Right lobe of liver (tissue), 4 donors: ENCODE data around the gene ISG15.

Source experiments
- POLR2A ChIP-seq: fragments of 450-650 bp; IDR thresholded peaks from one replicate; pipeline ENCODE4 v1.6.1; 2017; ENCODE audit warnings: antibody characterized with exemption, mild to moderate bottlenecking
- TF ChIP-seq, protein P1 (sequence below), 4 donors: fragments of 200-600 bp in 3 of 4; fragments of 450-650 bp in 1 of 4; IDR thresholded peaks; one replicate each; pipeline versions ENCODE4 v1.5.1 to v1.8.0; 2016 to 2022; ENCODE audit warnings: antibody characterized with exemption in 4 of 4, mild to moderate bottlenecking in 2 of 4
- donor health status: DM: no; HTN: no; CAD: no.
- donor health status: DM: no; HTN: no; CAD: no.
- donor health status: DM: no; HTN: yes; CAD: no.

DNA sequence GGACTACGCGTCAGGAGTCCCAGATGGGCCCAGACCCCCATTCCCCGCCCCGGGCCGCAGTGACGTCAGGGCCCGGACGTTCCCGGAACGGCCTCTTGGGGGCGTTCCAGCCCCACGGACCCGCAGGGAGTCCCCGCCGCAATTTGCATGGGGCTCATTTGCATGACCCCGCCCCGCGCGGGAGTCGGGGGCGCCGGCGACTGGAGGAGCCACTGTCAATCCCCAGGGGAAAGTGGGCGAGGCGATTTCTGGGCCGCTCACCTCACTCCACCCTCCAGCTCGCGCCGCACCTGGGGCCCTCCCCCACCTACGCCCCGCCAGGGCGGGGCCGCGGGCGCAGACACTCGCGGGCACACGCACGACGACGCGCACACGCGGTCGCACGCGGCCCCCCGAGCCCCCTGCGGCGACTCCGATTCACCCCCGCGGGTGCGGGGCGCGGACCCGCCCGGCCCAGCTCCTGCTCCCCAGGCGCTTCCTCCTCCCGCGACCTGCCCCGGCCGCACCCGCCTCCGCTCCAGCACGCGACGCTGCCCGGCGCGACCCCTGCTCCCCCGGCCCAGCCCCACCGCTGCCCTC, 19.8 kb downstream of the ISG15 start:
- TF ChIP-seq, protein P1, sequence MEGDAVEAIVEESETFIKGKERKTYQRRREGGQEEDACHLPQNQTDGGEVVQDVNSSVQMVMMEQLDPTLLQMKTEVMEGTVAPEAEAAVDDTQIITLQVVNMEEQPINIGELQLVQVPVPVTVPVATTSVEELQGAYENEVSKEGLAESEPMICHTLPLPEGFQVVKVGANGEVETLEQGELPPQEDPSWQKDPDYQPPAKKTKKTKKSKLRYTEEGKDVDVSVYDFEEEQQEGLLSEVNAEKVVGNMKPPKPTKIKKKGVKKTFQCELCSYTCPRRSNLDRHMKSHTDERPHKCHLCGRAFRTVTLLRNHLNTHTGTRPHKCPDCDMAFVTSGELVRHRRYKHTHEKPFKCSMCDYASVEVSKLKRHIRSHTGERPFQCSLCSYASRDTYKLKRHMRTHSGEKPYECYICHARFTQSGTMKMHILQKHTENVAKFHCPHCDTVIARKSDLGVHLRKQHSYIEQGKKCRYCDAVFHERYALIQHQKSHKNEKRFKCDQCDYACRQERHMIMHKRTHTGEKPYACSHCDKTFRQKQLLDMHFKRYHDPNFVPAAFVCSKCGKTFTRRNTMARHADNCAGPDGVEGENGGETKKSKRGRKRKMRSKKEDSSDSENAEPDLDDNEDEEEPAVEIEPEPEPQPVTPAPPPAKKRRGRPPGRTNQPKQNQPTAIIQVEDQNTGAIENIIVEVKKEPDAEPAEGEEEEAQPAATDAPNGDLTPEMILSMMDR (IDR thresholded peaks at IDR 0.05), result peak; percentile 57 to 79 (median 74)
- TF ChIP-seq POLR2A, result no peak
